Kidney (tissue), 14 donors: Measurements from ENCODE around the gene EPB41L3. TPM values are rescaled to one million over a fixed set of nuclear protein-coding genes. Genes with fewer than 3 reads are reported as not detected.

Experiments
- DNase-seq, 5 donors: peaks; one replicate each; pipeline ENCODE4 v3.0.0-alpha.2; 2013 to 2020
- FAIRE-seq: peaks from 2 replicates; lab custom pipeline; 2012; peaks lifted over from hg19 to GRCh38; lab: Jason Lieb, UNC
- H3K27ac ChIP-seq, 2 donors: one replicate each; pipeline ENCODE4 v1.7.0; 2013; ENCODE audit warnings: low read depth in 2 of 2, low read length in 2 of 2, inconsistent platforms in 1 of 2
- H3K27me3 ChIP-seq: one replicate; pipeline ENCODE4 v1.7.1; 2013; ENCODE audit warnings: low read length, inconsistent platforms; ENCODE audit not compliant: control insufficient read depth, insufficient read depth
- H3K36me3 ChIP-seq, 3 donors: one replicate each; pipeline versions ENCODE4 v1.7.0 to v1.7.1; 2013; ENCODE audit warnings: low read length in 3 of 3, control low read depth in 1 of 3, inconsistent platforms in 1 of 3; ENCODE audit not compliant: insufficient read depth in 3 of 3, control insufficient read depth in 2 of 3
- H3K4me1 ChIP-seq, 3 donors: one replicate each; pipeline versions ENCODE4 v1.7.0 to v1.7.1; 2013; ENCODE audit warnings: low read length in 3 of 3, inconsistent platforms in 1 of 3, low read depth in 1 of 3; ENCODE audit not compliant: control insufficient read depth in 2 of 3, insufficient read depth in 2 of 3
- H3K4me3 ChIP-seq, 3 donors: one replicate each; pipeline versions ENCODE4 v1.7.0 to v1.8.1; 2013; ENCODE audit warnings: low read length in 3 of 3, control low read depth in 1 of 3, inconsistent platforms in 1 of 3
- H3K9ac ChIP-seq, 3 donors: one replicate each; pipeline versions ENCODE4 v1.7.0 to v1.7.1; 2013; ENCODE audit warnings: low read length in 3 of 3, control low read depth in 1 of 3, inconsistent platforms in 1 of 3
- H3K9me3 ChIP-seq, 3 donors: one replicate each; pipeline versions ENCODE4 v1.7.0 to v1.7.1; 2013; ENCODE audit warnings: low read length in 3 of 3, control low read depth in 1 of 3, inconsistent platforms in 1 of 3; ENCODE audit not compliant: control insufficient read depth in 2 of 3, insufficient read depth in 1 of 3
- intact Hi-C: fragments of 100-400 bp; cut with DNase I; formaldehyde crosslinking; loops from one replicate; pipeline ENCODE4 v1.11.1; 2022
- polyA plus RNA-seq: library from polyadenylated mRNA; stranded (reverse); fragments of 350-450 nt; fragmentation: Illumina TruSeq; extraction: RNeasy Lipid Tissue Mini Kit (QIAGEN cat#74804); gene quantifications from one replicate; pipeline ENCODE4 v1.2.3, GENCODE V29; 2014; ENCODE audit warnings: low read depth, low replicate concordance; ENCODE audit not compliant: insufficient read depth
- total RNA-seq: library from RNA; stranded (reverse); fragmentation: NEBNext Ultra II Directional; extraction: Animal tissue kit (Norgen Biotek cat#: 25700); gene quantifications from one replicate; pipeline ENCODE4 v1.2.1, GENCODE V29; 2021
- TF ChIP-seq, protein P1 (sequence below): IDR thresholded peaks from 3 replicates; pipeline ENCODE4 v1.5.1; 2012; ENCODE audit warnings: mild to moderate bottlenecking, moderate library complexity, borderline replicate concordance; ENCODE audit not compliant: insufficient read depth; ENCODE audit errors: extremely low read depth
- donor health status: control.
- donor health status: control.
- donor health status: control.
- donor health status: control.
- donor health status: control.
- donor health status: DM: yes; HTN: yes; CAD: no.
- donor health status: Normal renal cell carcinoma (clear cell type).

EPB41L3 gene
- total and polyA plus RNA-seq, 2 donors from 2014 or later: 35.3 to 44.6 TPM

DNA sequence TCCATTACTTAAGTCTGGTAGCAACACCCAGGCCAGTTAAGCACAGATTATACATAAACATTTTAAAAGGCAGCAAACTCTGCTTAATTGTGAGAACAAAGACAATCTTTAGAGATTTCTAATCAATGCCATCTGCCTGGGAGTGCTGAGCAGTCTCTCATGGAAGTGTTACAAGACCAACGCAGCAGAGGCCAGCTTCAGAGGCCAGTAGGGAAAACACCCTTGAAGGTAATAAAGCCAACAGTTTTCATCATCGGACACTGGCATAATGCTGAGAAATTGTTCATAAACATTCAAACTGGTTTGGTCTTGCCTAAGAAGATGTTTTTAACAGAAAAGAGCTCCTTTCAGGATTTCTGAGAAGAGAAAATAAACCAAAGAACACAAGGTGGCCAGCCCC is 35.0 kb downstream of the EPB41L3 start:
- Histone ChIP-seq H3K9me3 (no peaks in the 10 kb centered on the region), H3K4me1 (peaks cover 0 to 8% (median 0%) of the 10 kb centered on the region in 3 donors), H3K36me3 (no peaks in the 10 kb centered on the region), H3K9ac (no peak overlapping the region), H3K4me3 (no peak overlapping the region), H3K27ac (no peak overlapping the region), H3K27me3 (no peaks in the 10 kb centered on the region)
- DNase-seq: no peak
- FAIRE-seq: no peak
- intact Hi-C loops: no loop called here
- TF ChIP-seq, protein P1, sequence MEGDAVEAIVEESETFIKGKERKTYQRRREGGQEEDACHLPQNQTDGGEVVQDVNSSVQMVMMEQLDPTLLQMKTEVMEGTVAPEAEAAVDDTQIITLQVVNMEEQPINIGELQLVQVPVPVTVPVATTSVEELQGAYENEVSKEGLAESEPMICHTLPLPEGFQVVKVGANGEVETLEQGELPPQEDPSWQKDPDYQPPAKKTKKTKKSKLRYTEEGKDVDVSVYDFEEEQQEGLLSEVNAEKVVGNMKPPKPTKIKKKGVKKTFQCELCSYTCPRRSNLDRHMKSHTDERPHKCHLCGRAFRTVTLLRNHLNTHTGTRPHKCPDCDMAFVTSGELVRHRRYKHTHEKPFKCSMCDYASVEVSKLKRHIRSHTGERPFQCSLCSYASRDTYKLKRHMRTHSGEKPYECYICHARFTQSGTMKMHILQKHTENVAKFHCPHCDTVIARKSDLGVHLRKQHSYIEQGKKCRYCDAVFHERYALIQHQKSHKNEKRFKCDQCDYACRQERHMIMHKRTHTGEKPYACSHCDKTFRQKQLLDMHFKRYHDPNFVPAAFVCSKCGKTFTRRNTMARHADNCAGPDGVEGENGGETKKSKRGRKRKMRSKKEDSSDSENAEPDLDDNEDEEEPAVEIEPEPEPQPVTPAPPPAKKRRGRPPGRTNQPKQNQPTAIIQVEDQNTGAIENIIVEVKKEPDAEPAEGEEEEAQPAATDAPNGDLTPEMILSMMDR: no peak

DNA sequence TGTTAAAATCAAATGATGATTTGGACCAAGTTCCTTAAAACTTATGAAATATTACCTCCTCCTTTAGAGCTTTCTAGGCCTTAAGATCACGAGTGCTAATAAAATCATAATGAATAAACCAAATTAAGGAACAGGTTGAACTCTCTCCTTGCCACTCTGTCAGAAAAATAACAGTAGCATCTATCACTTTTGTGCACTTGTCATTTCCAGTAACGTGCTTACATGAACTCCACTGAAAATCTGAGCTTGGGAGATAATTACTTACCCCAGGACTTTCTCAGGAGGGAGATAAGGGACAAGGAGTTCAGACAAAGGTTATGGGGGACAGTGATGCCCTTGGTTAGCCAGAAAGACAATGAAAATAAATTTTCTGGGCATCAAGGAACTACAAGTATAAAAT is 36.0 kb downstream of the EPB41L3 start:
- TF ChIP-seq, protein P1: no peak
- Histone ChIP-seq H3K36me3 (no peaks in the 10 kb centered on the region), H3K4me3 (no peak overlapping the region), H3K4me1 (peaks cover 0 to 8% (median 0%) of the 10 kb centered on the region in 3 donors), H3K27me3 (no peaks in the 10 kb centered on the region), H3K9ac (no peak overlapping the region), H3K27ac (no peak overlapping the region), H3K9me3 (no peaks in the 10 kb centered on the region)
- FAIRE-seq (no peak), DNase-seq (no peak)
- intact Hi-C loops: no loop called here

DNA sequence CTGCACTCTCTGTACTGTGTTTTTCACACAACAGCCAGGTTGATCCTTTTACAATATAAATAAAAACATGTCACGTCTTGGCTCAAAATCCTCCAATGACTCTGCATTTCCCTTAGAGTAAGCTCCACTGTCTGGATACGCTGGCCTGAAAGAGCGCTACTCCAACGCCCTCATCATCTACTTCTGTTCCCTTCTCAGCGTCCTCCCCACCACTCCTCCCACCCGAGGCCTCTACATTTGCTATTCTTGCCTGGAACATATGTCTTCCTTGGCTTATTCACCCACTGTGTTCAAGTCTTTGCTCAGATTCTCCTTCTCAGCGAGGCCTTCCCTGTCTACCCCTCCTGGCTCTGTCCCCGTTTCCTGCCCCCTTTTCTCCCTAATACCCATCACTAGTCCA is 37.6 kb downstream of the EPB41L3 start:
- no peak for DNase-seq
- Histone ChIP-seq H3K9me3 (no peaks in the 10 kb centered on the region), H3K4me1 (peaks cover 0 to 8% (median 0%) of the 10 kb centered on the region in 3 donors), H3K27ac (no peak overlapping the region), H3K9ac (no peak overlapping the region), H3K36me3 (no peaks in the 10 kb centered on the region), H3K27me3 (no peaks in the 10 kb centered on the region), H3K4me3 (no peak overlapping the region)
- no peak for FAIRE-seq
- TF ChIP-seq, protein P1: no peak
- intact Hi-C loops: no loop called here

DNA sequence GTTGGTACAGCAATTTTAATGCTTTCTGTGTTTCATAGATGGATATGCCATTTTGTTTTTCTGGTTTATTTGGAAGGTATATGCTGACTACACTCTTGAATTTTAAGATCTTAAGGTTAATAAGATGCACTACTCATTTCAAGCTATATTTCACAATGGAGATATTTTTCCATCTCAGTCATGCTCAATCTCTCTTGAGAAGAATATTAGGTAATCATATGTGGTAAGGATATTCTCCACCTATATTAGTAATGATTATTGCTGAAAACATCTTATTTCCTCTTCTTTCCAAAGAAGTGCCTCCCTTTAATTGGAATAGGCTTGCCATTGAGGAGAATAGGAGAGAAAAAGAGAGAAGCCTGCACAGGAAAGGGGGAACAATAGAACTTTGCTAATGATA is 40.1 kb downstream of the EPB41L3 start:
- no peaks in the 10 kb centered on the region for H3K27me3 ChIP-seq
- intact Hi-C loops: no loop called here
- H3K4me3 ChIP-seq: no peak overlapping the region
- peaks cover 0 to 2% (median 0%) of the 10 kb centered on the region in 3 donors for H3K4me1 ChIP-seq
- no peak overlapping the region for H3K9ac ChIP-seq
- no peaks in the 10 kb centered on the region for H3K9me3 ChIP-seq
- TF ChIP-seq, protein P1: no peak
- DNase-seq (no peak), FAIRE-seq (no peak)
- no peak overlapping the region for H3K27ac ChIP-seq
- H3K36me3 ChIP-seq: no peaks in the 10 kb centered on the region
